Thyroid gland (tissue), 4 donors: Measurements from ENCODE around the gene TAF8. TPM values are rescaled to one million over a fixed set of nuclear protein-coding genes. Genes with fewer than 3 reads are reported as not detected.

Experiments used
- DNase-seq, 2 donors: peaks; one replicate each; pipeline ENCODE4 v3.0.0-alpha.2; 2019
- H3K27ac ChIP-seq, 3 donors: fragments of 200-600 bp; sonication (generic); 1 replicate in 2 of 3; 2 replicates in 1 of 3; pipeline ENCODE4 v1.5.1; 2016 to 2019; ENCODE audit warnings: mild to moderate bottlenecking in 1 of 3, moderate library complexity in 1 of 3
- H3K27me3 ChIP-seq: fragments of 200-600 bp; sonication (generic); one replicate; pipeline ENCODE4 v1.5.1; 2019
- H3K36me3 ChIP-seq, 2 donors: fragments of 200-600 bp; sonication (generic); one replicate each; pipeline ENCODE4 v1.5.1; 2016 to 2019
- H3K4me1 ChIP-seq, 2 donors: fragments of 200-600 bp; sonication (generic); one replicate each; pipeline ENCODE4 v1.5.1; 2017 to 2019
- H3K4me3 ChIP-seq, 3 donors: fragments of 200-600 bp; sonication (generic); replicated peaks in 1 of 3; 1 replicate in 2 of 3; 2 replicates in 1 of 3; pipeline ENCODE4 v1.5.1; 2016; ENCODE audit warnings: mild to moderate bottlenecking in 1 of 3
- H3K9me3 ChIP-seq: fragments of 200-600 bp; sonication (generic); one replicate; pipeline ENCODE4 v1.5.1; 2017
- CTCF ChIP-seq, 6 experiments: fragments of 200-600 bp in 3 of 6; fragments of 450-650 bp in 3 of 6; sonication (generic) in 3 of 6; IDR thresholded peaks; one replicate each; pipeline ENCODE4 v1.5.1; 2016 to 2019; ENCODE audit warnings: antibody characterized with exemption in 6 of 6, mild to moderate bottlenecking in 2 of 6, inconsistent platforms in 1 of 6, moderate library complexity in 1 of 6
- POLR2A ChIP-seq, 2 donors: fragments of 450-650 bp; IDR thresholded peaks; one replicate each; pipeline ENCODE4 v1.6.1; 2017; ENCODE audit warnings: antibody characterized with exemption in 2 of 2, mild to moderate bottlenecking in 2 of 2, moderate library complexity in 1 of 2
- WGBS, 2 donors: methylation state at CpG; one replicate each; pipeline ENCODE4 v1.1.5; 2017; 5-methylcytosine and 5-hydroxymethylcytosine counted together
- intact Hi-C: fragments of 100-400 bp; cut with DNase I; formaldehyde crosslinking; loops from one replicate; pipeline ENCODE4 v1.15.1; 2023
- total RNA-seq, 4 donors: library from RNA; depleted of rRNA; stranded (reverse); fragments of >200 nt; gene quantifications; one replicate each; pipeline ENCODE4 v1.2.3, GENCODE V29; 2016

The TAF8 gene
- total RNA-seq, 4 donors from 2014 or later = 52.0 to 131 (median 72.2) TPM

GRCh38 chr6:42095094-42095493 is 44.8 kb downstream of the TAF8 start:
- peaks cover 77 to 89% of the 10 kb centered on the region in 2 donors for H3K4me1 ChIP-seq
- H3K27me3 ChIP-seq = no peaks in the 10 kb centered on the region
- DNase-seq = no peak
- peak overlapping the region; percentile 38 to 82 (median 60) for H3K27ac ChIP-seq
- no peaks in the 10 kb centered on the region for H3K36me3 ChIP-seq
- no peaks in the 10 kb centered on the region for H3K9me3 ChIP-seq
- TF ChIP-seq POLR2A (IDR thresholded peaks at IDR 0.05) = no peak
- no peak for TF ChIP-seq CTCF (IDR thresholded peaks at IDR 0.05)
- intact Hi-C loops = no loop called here
- WGBS, 2 donors = 75 to 92% methylated on average over 1 of the region's 1 CpG
- H3K4me3 ChIP-seq = no peak overlapping the region

- Histone ChIP-seq H3K9me3 (no peaks in the 10 kb centered on the region), H3K27me3 (no peaks in the 10 kb centered on the region), H3K27ac (peak overlapping the region; percentile 47 to 82 (median 60)), H3K4me1 (peaks cover 71 to 89% of the 10 kb centered on the region in 2 donors), H3K36me3 (no peaks in the 10 kb centered on the region), H3K4me3 (no peak overlapping the region)
- intact Hi-C loops = no loop called here
- DNase-seq = peak; percentile 49 to 55
- WGBS, 2 donors = 55 to 78% methylated on average over 9 to 10 of the region's 10 CpGs
- TF ChIP-seq POLR2A (IDR thresholded peaks at IDR 0.05) (peak in 1 of 2 donors; percentile 7), CTCF (IDR thresholded peaks at IDR 0.05) (no peak)
Observed at GRCh38 chr6:42095776-42096541, 45.6 kb downstream of the TAF8 start.

- Histone ChIP-seq H3K4me3 (no peak overlapping the region), H3K9me3 (no peaks in the 10 kb centered on the region), H3K27ac (peak overlapping the region; percentile 80 to 94 (median 82)), H3K27me3 (no peaks in the 10 kb centered on the region), H3K4me1 (peaks cover 72 to 96% of the 10 kb centered on the region in 2 donors), H3K36me3 (no peaks in the 10 kb centered on the region)
- WGBS, 2 donors = 22 to 25% methylated on average over 10 to 12 of the region's 13 CpGs
- TF ChIP-seq CTCF (IDR thresholded peaks at IDR 0.05) (no peak), POLR2A (IDR thresholded peaks at IDR 0.05) (peak in 1 of 2 donors; percentile 72)
- DNase-seq = peak; percentile 97 to 98
- intact Hi-C loops = loop anchor here (10.0 kb wide), 1 partner anchor 65 kb away; no protein-coding TSS in a partner anchor
Observed at GRCh38 chr6:42099340-42100028, 49.2 kb downstream of the TAF8 start.

GRCh38 chr6:42100029-42100901 is 49.9 kb downstream of the TAF8 start:
- H3K36me3 ChIP-seq = no peaks in the 10 kb centered on the region
- DNase-seq = no peak
- peaks cover 70 to 92% of the 10 kb centered on the region in 2 donors for H3K4me1 ChIP-seq
- TF ChIP-seq CTCF (IDR thresholded peaks at IDR 0.05) (no peak), POLR2A (IDR thresholded peaks at IDR 0.05) (no peak)
- intact Hi-C loops = loop anchor here (10.0 kb wide), 1 partner anchor 65 kb away; no protein-coding TSS in a partner anchor
- H3K9me3 ChIP-seq = no peaks in the 10 kb centered on the region
- no peak overlapping the region for H3K4me3 ChIP-seq
- peak overlapping the region; percentile 80 to 92 (median 82) for H3K27ac ChIP-seq
- 63 to 72% methylated on average over 14 of the region's 14 CpGs for WGBS, 2 donors
- no peaks in the 10 kb centered on the region for H3K27me3 ChIP-seq
